ENCODE measurements around the gene RASGRP1.
A peak's percentile ranks its signal among the peaks of the same experiment; 100 is the strongest.

The RASGRP1 gene

GRCh38 chr15:38565287-38565670 is 665 bp upstream of the RASGRP1 start:
- no peak for DNase-seq (ENCODE audit: low spot score)

GRCh38 chr15:38563723-38564519 is 693 bp downstream of the RASGRP1 start:
- peak; percentile 83 for DNase-seq (ENCODE audit: low spot score)

GRCh38 chr15:38562278-38562677 is 2.3 kb downstream of the RASGRP1 start:
- no peak for DNase-seq (ENCODE audit: low spot score)

- DNase-seq (ENCODE audit: low spot score) = no peak
Observed at GRCh38 chr15:38560456-38560926, 4.1 kb downstream of the RASGRP1 start.

GRCh38 chr15:38559636-38560307 is 4.8 kb downstream of the RASGRP1 start:
- DNase-seq (ENCODE audit: low spot score) = no peak

- DNase-seq (ENCODE audit: low spot score) = no peak
Observed at GRCh38 chr15:38559131-38559530, 5.5 kb downstream of the RASGRP1 start.

GRCh38 chr15:38558372-38559059 is 6.1 kb downstream of the RASGRP1 start:
- DNase-seq (ENCODE audit: low spot score) = no peak

GRCh38 chr15:38557921-38558320 is 6.7 kb downstream of the RASGRP1 start:
- DNase-seq (ENCODE audit: low spot score) = no peak

GRCh38 chr15:38555686-38556334 is 8.8 kb downstream of the RASGRP1 start:
- peak; percentile 43 for DNase-seq (ENCODE audit: low spot score)

GRCh38 chr15:38554354-38554753 is 10.3 kb downstream of the RASGRP1 start:
- no peak for DNase-seq (ENCODE audit: low spot score)

GRCh38 chr15:38553071-38553470 is 11.5 kb downstream of the RASGRP1 start:
- DNase-seq (ENCODE audit: low spot score) = no peak

GRCh38 chr15:38551720-38552648 is 12.6 kb downstream of the RASGRP1 start:
- no peak for DNase-seq (ENCODE audit: low spot score)

GRCh38 chr15:38549222-38549621 is 15.4 kb downstream of the RASGRP1 start:
- DNase-seq (ENCODE audit: low spot score) = no peak

- DNase-seq (ENCODE audit: low spot score) = peak; percentile 69
Observed at GRCh38 chr15:38547255-38547997, 17.2 kb downstream of the RASGRP1 start.

- DNase-seq (ENCODE audit: low spot score) = no peak
Observed at GRCh38 chr15:38545179-38545578, 19.4 kb downstream of the RASGRP1 start.

GRCh38 chr15:38541026-38541425 is 23.6 kb downstream of the RASGRP1 start:
- no peak for DNase-seq (ENCODE audit: low spot score)

GRCh38 chr15:38540510-38540909 is 24.1 kb downstream of the RASGRP1 start:
- DNase-seq (ENCODE audit: low spot score) = no peak

- DNase-seq (ENCODE audit: low spot score) = no peak
Observed at GRCh38 chr15:38539008-38539343, 25.6 kb downstream of the RASGRP1 start.

GRCh38 chr15:38538328-38539007 is 26.1 kb downstream of the RASGRP1 start:
- no peak for DNase-seq (ENCODE audit: low spot score)

- DNase-seq (ENCODE audit: low spot score) = peak; percentile 76
Observed at GRCh38 chr15:38536201-38536676, 28.4 kb downstream of the RASGRP1 start.
